ENCODE measurements around the gene TLR6.
A peak's percentile ranks its signal among the peaks of the same experiment; 100 is the strongest.
"Not testable (repeated sequence)": the region's sequence is repeated elsewhere in the genome, so short reads cannot be mapped to it uniquely, and the experiment has no call there.

The TLR6 gene

DNA sequence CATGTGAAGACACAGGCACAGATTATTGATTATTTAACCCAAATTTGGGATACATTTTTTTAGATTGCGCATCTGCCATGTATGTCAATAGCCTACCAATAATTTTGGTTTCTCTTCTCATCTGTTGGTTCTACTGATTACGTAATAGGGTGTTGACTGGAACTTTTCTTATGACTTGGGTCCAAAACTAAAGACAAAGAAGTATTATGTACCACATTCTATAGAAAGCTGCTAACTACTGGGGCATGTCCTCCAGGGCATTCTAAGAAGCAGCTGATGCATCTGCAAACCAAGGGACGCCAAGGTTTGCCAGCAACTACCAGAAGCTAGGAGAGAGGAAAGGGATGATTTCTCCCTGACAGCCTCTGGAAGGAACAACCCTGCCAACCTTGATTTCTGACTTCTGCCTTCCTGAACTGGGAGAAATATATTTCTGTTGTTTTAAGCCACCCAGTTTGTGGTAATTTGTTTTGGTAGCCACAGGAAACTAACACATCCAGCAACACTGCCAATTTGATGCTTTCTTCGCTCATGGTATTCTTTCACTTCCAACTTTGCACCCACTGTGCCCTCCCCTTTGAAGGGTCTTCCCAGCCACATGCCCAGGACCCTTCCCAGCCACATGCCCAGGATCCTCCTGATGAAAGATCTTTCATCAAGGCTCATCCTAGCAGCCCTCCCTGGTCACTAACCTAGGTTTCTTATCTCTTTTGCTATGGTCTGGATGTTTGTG lies 36.1 kb downstream of the TLR6 start:
- DNase-seq = no peak

- no peak for DNase-seq
Observed at GRCh38 chr4:38819569-38819968, 37.0 kb downstream of the TLR6 start.

DNA sequence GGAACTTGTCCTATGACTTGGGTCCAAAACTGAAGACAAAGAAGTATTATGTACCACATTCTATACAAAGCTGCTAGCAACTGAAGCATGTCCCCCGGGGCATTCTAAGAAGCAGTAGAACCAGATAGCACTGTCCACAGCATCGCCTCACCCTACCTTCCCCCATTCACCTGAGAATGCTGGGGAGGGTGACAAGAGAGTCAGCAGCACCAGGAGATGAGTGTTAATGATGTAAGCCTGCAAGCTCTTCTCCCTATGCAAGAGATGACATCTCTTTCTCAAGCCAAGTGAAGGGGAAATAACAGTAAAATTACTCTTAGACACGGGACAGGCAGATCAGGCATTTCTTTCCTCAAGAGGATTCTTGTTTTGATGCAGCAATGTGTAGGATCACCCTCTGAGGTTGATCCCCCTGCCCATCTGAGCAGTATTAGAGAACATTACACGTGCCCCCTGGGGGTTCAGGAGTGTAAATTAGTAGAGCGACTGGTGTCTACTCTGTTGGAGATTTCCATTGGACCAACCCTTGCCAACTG lies 38.1 kb downstream of the TLR6 start:
- no peak for DNase-seq

- DNase-seq = no peak
Observed at GRCh38 chr4:38815885-38816782, 40.5 kb downstream of the TLR6 start.

DNA sequence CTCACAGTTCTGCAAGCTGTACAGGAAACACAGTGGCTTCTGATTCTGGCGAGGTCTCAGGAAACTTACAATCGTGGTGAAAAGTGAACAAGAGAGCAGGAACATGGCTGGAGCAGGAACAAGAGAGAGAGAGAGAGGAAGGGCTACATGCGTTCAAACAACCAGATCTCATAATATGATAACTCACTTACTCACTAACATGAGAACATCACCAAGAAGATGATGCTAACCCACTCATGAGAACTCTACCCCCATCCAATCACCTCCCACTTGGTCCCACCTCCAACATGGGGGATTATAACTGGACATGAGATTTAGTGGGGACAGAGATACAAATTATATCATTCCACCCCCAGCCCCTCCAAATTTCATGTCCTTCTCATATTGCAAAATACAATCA lies 42.2 kb downstream of the TLR6 start:
- no peak for DNase-seq

- DNase-seq = no peak
Observed at GRCh38 chr4:38811297-38811696, 45.3 kb downstream of the TLR6 start.

DNA sequence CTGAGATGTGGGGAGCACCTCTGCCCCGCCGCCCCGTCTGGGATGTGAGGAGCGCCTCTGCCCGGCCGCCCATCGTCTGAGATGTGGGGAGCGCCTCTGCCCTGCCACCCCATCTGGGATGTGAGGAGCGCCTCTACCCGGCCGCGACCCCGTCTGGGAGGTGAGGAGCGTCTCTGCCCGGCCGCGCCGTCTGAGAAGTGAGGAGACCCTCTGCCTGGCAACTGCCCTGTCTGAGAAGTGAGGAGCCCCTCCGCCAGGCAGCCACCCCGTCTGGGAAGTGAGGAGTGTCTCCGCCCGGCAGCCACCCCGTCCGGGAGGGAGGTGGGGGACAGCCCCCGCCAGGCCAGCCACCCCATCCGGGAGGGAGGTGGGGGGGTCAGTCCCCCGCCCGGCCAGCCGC lies 49.2 kb downstream of the TLR6 start:
- not testable (repeated sequence) for DNase-seq

DNA sequence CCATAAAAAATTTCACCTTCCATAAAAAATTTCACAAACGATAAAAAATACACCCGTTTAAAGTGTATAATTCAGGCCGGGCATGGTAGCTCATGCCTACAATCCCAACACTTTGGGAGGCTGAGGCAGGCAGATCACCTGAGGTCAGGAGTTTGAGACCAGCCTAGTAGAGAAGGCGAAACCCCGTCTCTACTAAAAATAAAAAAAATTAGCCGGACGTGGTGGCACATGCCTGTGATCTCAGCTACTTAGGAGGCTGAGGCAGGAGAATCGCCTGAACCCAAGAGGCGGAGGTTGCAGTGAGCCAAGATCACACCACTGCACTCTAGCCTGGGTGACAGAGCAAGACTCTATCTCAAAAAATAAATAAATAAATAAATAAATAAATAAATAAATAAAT lies 50.4 kb downstream of the TLR6 start:
- DNase-seq = not testable (repeated sequence)

- peak; percentile 31 for DNase-seq
Observed at GRCh38 chr4:38805530-38806145, 51.0 kb downstream of the TLR6 start.

DNA sequence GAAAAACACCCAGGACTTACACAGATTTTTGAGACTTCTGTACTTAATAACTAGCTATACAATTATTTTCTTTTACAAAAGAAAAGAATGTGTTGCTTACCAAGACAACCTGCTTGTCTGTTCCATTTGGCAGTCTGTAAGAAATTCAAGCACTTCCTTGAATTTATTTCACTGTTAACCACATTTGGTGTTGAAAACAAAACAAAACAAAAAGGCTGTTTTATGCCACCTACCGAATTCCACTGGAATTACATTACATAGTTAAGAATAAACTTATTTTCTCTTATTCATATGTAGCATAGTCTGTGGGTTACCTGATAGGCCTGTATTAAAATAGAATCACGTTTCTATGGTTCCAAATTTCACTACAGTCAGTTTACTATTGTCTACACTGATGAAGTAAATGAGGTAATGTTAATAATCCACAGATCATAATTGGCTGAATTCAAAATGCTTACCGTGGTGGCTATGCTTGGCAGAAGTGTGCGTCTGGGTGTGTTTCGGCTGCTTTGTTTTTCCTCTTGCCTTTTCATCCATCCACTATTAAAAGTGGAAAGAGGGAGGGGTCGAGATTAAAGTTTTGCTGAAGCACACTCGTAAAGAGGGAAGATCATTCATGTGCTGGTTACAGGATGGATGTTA lies 51.8 kb downstream of the TLR6 start, which contains the start of gene TLR1:
Gene TLR1 (minus strand): TSS at position 138 of the 642 bp plus-strand sequence. CDS start 5,960 bp downstream, outside the sequence.
- DNase-seq = peak; percentile 6

DNA sequence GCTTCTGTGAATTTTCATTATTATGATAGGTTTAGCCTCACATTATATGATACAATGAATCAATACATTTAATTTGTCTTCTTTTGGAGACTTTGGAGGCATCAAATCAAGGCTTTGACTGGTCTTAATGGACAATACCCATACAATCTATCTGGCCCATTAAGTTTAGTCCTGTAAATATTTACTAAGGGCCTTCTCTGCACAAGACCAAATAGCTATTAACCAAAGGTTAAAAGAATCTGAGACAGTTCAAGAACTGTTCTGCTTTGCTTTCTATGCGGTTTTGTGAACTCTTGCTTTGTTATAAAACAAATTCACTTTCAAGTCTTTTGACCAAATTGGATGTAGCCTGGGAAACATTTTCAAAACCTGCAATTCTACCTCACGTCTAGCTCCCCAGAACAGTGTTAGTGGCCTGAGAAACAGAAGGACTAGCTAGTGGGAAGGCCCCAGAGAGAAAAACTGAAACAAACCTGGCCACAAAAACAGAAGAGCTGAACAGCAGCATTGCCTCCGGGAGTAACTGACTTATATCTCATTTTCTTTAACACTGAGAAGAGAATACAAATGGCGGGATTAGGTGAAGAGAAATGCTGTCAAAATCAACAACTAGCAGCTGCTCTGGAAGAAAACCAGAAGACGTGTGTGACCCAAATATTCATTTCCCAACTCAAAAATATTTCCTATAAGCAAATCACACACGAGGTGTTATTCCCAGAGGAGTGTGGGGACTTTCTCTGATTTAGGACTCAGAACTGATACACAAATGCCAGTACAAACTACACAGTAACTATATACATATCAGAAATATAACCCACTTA lies 52.6 kb downstream of the TLR6 start:
- DNase-seq = peak; percentile 39

DNA sequence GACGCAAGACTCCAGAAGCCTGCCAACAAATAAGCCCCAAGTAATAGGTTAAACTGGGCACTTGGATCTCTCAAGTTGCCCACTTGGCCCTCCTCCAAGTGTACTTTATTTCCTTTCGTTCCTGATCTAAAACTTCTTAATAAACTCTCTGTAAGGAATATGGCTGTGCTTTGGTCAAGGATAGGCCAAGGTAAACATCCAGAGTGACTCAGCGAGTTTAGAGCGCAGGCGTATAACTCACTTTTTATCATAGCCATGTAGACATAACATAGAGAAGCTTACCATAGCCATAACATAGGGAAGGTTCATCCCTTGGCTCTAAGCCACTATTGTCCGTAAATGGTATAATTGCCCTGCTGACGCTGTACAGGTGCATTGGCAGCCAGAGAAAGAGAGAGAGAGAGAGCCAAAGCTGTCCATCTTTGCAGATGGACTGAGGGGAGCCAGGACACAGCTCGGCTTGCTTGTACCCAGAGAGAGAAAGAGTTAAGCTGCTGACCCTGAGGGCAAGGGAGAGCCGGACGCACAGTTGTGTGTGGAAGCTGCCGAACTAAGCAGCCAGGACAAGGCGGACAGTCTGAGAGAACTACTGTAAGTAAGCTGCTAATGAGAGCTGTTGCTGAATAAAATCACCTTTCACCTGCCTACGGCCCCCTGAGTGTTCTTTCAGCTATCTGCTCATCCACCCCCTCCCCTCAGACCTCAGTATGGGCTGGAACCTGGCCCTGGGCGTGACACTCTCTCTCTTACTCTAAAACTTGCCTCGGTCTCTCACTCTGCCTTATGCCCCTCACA lies 53.9 kb downstream of the TLR6 start:
- DNase-seq = no peak

- no peak for DNase-seq
Observed at GRCh38 chr4:38800961-38801450, 55.6 kb downstream of the TLR6 start.

DNA sequence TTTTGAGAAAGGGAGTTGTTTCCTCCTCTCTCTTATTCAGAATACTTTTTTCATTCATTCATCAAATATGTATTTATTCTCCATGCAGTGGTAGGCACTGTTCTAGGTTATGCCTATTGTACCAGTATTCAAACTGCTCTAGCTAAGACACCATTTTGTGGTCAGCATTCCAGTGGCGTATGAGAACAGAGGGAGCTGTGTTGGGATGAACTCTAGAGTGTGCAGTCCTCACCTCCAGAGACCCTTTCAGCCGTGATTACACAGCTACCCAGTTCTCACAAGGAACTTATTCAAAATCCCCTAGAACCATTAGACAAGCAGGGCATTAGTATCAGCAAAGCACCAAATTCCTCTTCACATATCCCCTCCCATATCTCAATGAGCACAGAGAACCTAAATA lies 56.3 kb downstream of the TLR6 start:
- no peak for DNase-seq

DNA sequence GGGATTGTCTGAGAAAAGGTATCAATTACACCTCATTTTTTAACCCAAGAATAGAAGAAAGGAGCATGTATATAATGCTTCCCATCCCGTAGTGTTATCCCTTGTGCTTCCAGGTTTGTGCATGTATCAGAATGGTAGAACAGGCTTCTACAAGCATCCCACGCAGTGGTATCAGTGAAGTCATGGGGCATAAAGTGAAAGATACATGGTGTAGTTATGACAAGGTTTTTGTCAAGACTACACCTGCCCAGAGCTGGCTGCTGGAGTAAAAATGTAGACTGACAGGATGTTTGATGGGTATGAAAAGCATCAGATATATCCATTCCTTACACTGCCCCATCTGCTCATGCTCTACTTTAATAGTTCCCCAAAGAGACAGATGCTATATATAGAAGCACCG lies 61.5 kb downstream of the TLR6 start:
- no peak for DNase-seq

DNA sequence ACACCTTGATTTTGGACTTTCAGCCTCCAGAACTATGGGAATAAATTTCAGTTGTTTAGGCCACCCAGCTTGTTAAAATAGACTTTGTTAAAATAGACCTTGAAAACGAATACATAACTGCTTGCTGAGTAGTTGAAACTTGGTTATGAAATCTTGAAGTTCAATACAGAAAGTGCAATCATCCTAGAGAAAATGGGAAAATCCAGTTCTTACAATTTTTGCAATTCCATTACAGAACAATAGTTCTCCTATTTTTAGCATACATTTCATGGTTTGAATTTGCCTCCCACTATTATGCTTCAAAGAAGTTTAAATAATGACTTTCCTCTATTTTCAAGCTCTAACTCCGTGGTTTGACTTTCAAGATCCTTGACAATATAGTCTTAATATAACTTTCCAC lies 62.6 kb downstream of the TLR6 start:
- no peak for DNase-seq

DNA sequence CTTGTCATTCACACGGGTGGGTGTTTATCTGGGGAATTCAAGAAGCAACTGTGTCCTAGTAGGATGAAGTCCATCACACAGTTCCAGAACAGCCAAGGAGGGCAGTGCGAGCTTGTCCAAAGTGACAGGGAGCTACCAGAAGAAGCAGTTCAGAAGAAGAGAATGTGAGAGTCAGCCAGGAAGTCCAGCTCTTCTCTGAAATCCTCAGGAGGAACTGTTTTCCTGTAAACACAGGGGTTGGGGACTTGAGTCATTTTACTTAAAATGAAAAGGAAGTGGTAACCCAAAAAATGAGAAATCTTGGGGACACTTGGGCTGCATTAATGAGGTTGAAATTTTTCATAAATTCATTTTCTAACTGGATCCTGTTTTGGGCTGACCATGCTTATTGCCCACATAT lies 65.6 kb downstream of the TLR6 start:
- DNase-seq = no peak

DNA sequence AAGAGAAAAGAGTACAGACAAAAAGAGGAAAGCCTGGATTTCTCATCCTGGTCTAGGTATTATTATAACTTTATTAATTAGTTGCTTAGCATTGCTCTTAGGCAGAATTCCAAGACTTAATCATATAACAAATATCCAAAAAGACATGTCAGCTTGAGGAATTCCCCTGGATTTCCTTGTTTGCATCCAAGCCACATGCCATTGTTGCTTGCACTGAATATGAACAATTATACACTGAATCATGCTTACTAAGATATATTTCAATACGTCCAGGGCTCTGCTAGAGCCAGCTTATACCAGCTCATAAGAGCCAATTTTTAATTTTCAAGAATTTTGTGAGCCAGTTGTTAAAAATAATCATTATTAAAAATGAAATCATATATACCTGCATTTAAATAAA lies 68.3 kb downstream of the TLR6 start:
- no peak for DNase-seq

- DNase-seq = no peak
Observed at GRCh38 chr4:38787693-38788092, 68.9 kb downstream of the TLR6 start.

DNA sequence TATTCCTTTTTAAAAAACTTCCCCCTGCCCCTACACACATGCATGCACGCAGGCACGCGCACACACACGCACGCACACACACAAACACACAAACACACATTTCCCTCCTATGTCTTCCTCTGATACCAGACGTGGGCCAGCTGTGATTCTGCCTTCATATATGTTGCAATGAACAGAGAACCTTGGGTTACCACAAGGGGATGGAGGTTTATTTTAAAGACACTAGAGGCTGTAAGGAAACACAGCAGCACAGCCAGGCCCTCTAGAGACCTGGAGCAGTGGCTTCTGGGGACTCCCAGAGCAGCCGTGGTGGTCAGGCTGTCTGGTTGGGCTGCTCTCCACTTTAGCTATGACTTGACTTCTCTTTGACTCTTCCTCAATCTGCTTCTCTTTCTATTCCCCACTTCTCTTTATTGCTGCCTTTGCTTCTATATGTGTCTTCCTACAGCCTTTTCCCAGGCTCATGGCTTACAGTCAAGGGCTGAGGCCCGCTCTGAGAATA lies 70.7 kb downstream of the TLR6 start:
- no peak for DNase-seq

Data from CD4-positive, alpha-beta T cell treated with Interleukin-17A for 4 hours (primary cell).